Endodermal cell (in vitro differentiated cells): ENCODE data around the gene HLA-DPB1. TPM values are rescaled to one million over a fixed set of nuclear protein-coding genes. Genes with fewer than 3 reads are reported as not detected.

Experiments used
- DNase-seq: peaks from one replicate; pipeline ENCODE4 v3.0.0-alpha.2; 2017
- H3K27ac ChIP-seq: 2 replicates; pipeline ENCODE4 v1.5.1; 2013; ENCODE audit warnings: mild to moderate bottlenecking, low read depth, low read length, moderate library complexity
- H3K27me3 ChIP-seq: 2 replicates; pipeline ENCODE4 v1.6.1; 2013; ENCODE audit warnings: mild to moderate bottlenecking, low read length, moderate library complexity; ENCODE audit not compliant: insufficient read depth, control insufficient read depth, poor library complexity, severe bottlenecking
- H3K36me3 ChIP-seq: 2 replicates; pipeline ENCODE4 v1.7.0; 2013; ENCODE audit warnings: mild to moderate bottlenecking, low read length, moderate library complexity; ENCODE audit not compliant: control insufficient read depth, insufficient read depth
- H3K4me1 ChIP-seq: one replicate; pipeline ENCODE4 v1.7.0; 2013; ENCODE audit warnings: low read length; ENCODE audit not compliant: control insufficient read depth, insufficient read depth
- H3K4me3 ChIP-seq: 2 replicates; pipeline ENCODE4 v1.5.1; 2013; ENCODE audit warnings: mild to moderate bottlenecking, low read length, moderate library complexity
- H3K9ac ChIP-seq: 2 replicates; pipeline ENCODE4 v1.6.1; 2013; ENCODE audit warnings: mild to moderate bottlenecking, low read length, moderate library complexity; ENCODE audit not compliant: poor library complexity, severe bottlenecking; ENCODE audit errors: extremely low read depth
- H3K9me3 ChIP-seq: 2 replicates; pipeline ENCODE4 v1.6.1; 2013; ENCODE audit warnings: mild to moderate bottlenecking, low read length, moderate library complexity; ENCODE audit not compliant: control insufficient read depth
- H3K27ac Mint-ChIP-seq: 2 replicates; pipeline ENCODE4 v1.8.0; 2020; ENCODE audit warnings: mixed read lengths
- H3K27me3 Mint-ChIP-seq: 2 replicates; pipeline ENCODE4 v1.8.0; 2021; ENCODE audit warnings: mild to moderate bottlenecking, mixed read lengths; ENCODE audit not compliant: insufficient read depth
- H3K36me3 Mint-ChIP-seq: 2 replicates; pipeline ENCODE4 v1.8.0; 2020; ENCODE audit warnings: low read depth, mixed read lengths
- H3K4me1 Mint-ChIP-seq: 2 replicates; pipeline ENCODE4 v1.8.0; 2020; ENCODE audit warnings: mixed read lengths
- H3K4me3 Mint-ChIP-seq: 2 replicates; pipeline ENCODE4 v1.8.0; 2020; ENCODE audit warnings: mild to moderate bottlenecking, moderate library complexity, mixed read lengths
- H3K9me3 Mint-ChIP-seq: 2 replicates; pipeline ENCODE4 v1.8.0; 2020; ENCODE audit warnings: mild to moderate bottlenecking, mixed read lengths
- CTCF ChIP-seq: fragments of 200-600 bp; sonication (generic); conservative IDR thresholded peaks from 2 replicates; pipeline ENCODE4 v1.5.0; 2021; ENCODE audit warnings: antibody characterized with exemption, mild to moderate bottlenecking
- WGBS, 2 experiments: methylation state at CpG; one replicate each; pipeline versions ENCODE4 v1.1.5 to v1.1.7; 2013; ENCODE audit warnings: missing lambda C conversion rate in 2 of 2, mixed read lengths in 1 of 2; ENCODE audit not compliant: insufficient coverage in 1 of 2, insufficient read length in 1 of 2; 5-methylcytosine and 5-hydroxymethylcytosine counted together
- total RNA-seq, 2 donors: library from RNA; stranded (reverse); fragmentation: NEBNext Ultra II Directional in 1 of 2; extraction: Animal tissue kit (Norgen Biotek cat#: 25700) in 1 of 2; gene quantifications; 2 replicates in 1 of 2; 3 replicates in 1 of 2; pipeline ENCODE4 v1.2.1, GENCODE V29; 2021

The HLA-DPB1 gene
- total RNA-seq, 2 donors from 2014 or later, result 13.5 to 20.6 TPM

DNA sequence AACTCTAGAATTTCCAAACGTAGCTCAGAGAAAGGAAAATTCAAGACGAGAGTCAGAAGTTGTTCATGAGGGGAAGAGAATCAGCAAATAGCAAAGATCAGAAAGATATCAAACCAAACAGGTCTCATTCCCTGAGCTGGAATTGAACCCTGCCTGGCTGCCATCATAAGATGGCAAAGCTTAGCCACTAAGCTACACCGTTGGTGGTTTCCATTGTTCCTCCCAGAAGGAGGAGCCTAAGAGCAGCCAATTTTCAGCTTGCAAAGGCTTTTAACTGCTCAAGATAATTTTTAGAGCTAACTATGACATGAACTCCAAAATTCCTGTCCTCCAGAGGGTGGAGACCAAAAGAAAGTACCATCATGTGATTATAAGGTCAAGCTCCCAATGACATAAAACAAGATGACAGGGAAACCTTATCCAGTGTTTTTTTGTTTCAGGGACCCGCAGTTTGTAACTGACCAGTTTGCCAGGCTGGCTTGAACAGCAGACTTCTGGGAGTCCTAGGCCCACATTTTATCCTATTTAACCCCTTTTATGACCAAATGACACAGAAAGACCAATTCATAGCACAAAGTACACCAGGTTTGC, 60.6 kb downstream of the HLA-DPB1 start:
- Histone ChIP-seq H3K27ac (no peak overlapping the region), H3K4me3 (no peak overlapping the region), H3K4me1 (no peaks in the 10 kb centered on the region), H3K27me3 (no peaks in the 10 kb centered on the region), H3K36me3 (no peaks in the 10 kb centered on the region), H3K9ac (no peak overlapping the region), H3K9me3 (no peaks in the 10 kb centered on the region)
- Mint-ChIP-seq H3K27ac (no peak overlapping the region), H3K36me3 (no peaks in the 10 kb centered on the region), H3K4me3 (no peak overlapping the region), H3K4me1 (no peaks in the 10 kb centered on the region), H3K27me3 (peaks cover 1% of the 10 kb centered on the region), H3K9me3 (no peaks in the 10 kb centered on the region)
- TF ChIP-seq CTCF, result no peak
- 65 to 75% methylated on average over 3 to 4 of the region's 4 CpGs for WGBS, 2 experiments
- DNase-seq, result no peak

Other genes with a start within 250 kb of the HLA-DPB1 start
- 1 to 10 TPM; 3.4 to 6.6 TPM for gene TAP2, start 237.3 kb upstream of the HLA-DPB1 start, total RNA-seq
- 1 to 10 TPM in 1 of 2 donors, under 1 TPM in 1; 0.93 to 3.1 TPM for gene PSMB8, start 231.9 kb upstream of the HLA-DPB1 start, total RNA-seq
- gene TAP1, start 222.3 kb upstream of the HLA-DPB1 start, total RNA-seq, result 1 to 10 TPM; 2.0 to 2.6 TPM
- gene PSMB9, start 221.8 kb upstream of the HLA-DPB1 start, total RNA-seq, result not detected
- gene HLA-DMB, start 135.0 kb upstream of the HLA-DPB1 start, total RNA-seq, result 1 to 10 TPM in 1 of 2 donors, under 1 TPM in 1; 0.24 to 1.8 TPM
- gene HLA-DMA, start 122.9 kb upstream of the HLA-DPB1 start, total RNA-seq, result 10 to 100 TPM in 1 of 2 donors, 1 to 10 TPM in 1; 4.9 to 19.0 TPM
- gene BRD2, start 107.4 kb upstream of the HLA-DPB1 start, total RNA-seq, result 100 to 1,000 TPM; 209 to 233 TPM
- gene HLA-DOA, start 66.4 kb upstream of the HLA-DPB1 start, total RNA-seq, result 10 to 100 TPM; 10.6 to 11.1 TPM
- gene HLA-DPA1, start 2.3 kb upstream of the HLA-DPB1 start, total RNA-seq, result 1 to 10 TPM; 1.7 to 1.9 TPM
- gene COL11A2, start 116.5 kb downstream of the HLA-DPB1 start, total RNA-seq, result 1 to 10 TPM; 1.3 to 2.8 TPM
- 10 to 100 TPM; 24.8 to 27.2 TPM for gene RXRB, start 124.7 kb downstream of the HLA-DPB1 start, total RNA-seq
- 100 to 1,000 TPM; 123 to 163 TPM for gene SLC39A7, start 124.9 kb downstream of the HLA-DPB1 start, total RNA-seq
- 1 to 10 TPM; 5.7 to 6.8 TPM for gene HSD17B8, start 128.7 kb downstream of the HLA-DPB1 start, total RNA-seq
- 10 to 100 TPM; 31.0 to 31.8 TPM for gene RING1, start 132.5 kb downstream of the HLA-DPB1 start, total RNA-seq
- 10 to 100 TPM; 51.4 to 63.9 TPM for gene VPS52, start 195.9 kb downstream of the HLA-DPB1 start, total RNA-seq
- gene RPS18, start 196.1 kb downstream of the HLA-DPB1 start, total RNA-seq, result 1,000 to 10,000 TPM; 2,541 to 3,009 TPM
- gene B3GALT4, start 201.1 kb downstream of the HLA-DPB1 start, total RNA-seq, result 1 to 10 TPM; 3.9 to 5.5 TPM
- gene WDR46, start 213.2 kb downstream of the HLA-DPB1 start, total RNA-seq, result 10 to 100 TPM; 42.9 to 62.5 TPM
- gene PFDN6, start 213.6 kb downstream of the HLA-DPB1 start, total RNA-seq, result 10 to 100 TPM; 69.9 to 86.4 TPM
- 10 to 100 TPM; 85.6 to 98.0 TPM for gene RGL2, start 223.0 kb downstream of the HLA-DPB1 start, total RNA-seq
- 10 to 100 TPM in 1 of 2 donors, 1 to 10 TPM in 1; 7.0 to 11.1 TPM for gene TAPBP, start 238.1 kb downstream of the HLA-DPB1 start, total RNA-seq
- 10 to 100 TPM; 15.2 to 19.8 TPM for gene ZBTB22, start 241.8 kb downstream of the HLA-DPB1 start, total RNA-seq
- 10 to 100 TPM; 51.2 to 52.6 TPM for gene DAXX, start 247.0 kb downstream of the HLA-DPB1 start, total RNA-seq